GM12878 (cell line): ENCODE data around the gene SCAMP4. TPM values are rescaled to one million over a fixed set of nuclear protein-coding genes. Genes with fewer than 3 reads are reported as not detected.

ENCODE experiments used
- BCL3 ChIP-seq: IDR thresholded peaks from 2 replicates; pipeline ENCODE4 v1.6.1; 2011; ENCODE audit warnings: borderline replicate concordance, low read depth, mild to moderate bottlenecking, moderate library complexity, low read length; ENCODE audit not compliant: insufficient read depth, poor library complexity, severe bottlenecking
- CBX3 ChIP-seq: fragments of 200-600 bp; sonication (generic); IDR thresholded peaks from 2 replicates; pipeline ENCODE4 v1.6.1; 2016; ENCODE audit warnings: low read depth, borderline replicate concordance
- CUX1 ChIP-seq: IDR thresholded peaks from 2 replicates; pipeline ENCODE4 v1.6.1; 2012; ENCODE audit warnings: improper control_type of control experiment, low read depth, low read length; ENCODE audit not compliant: insufficient replicate concordance
- EGR1 ChIP-seq, 2 experiments: IDR thresholded peaks; 1 replicate in 1 of 2; 2 replicates in 1 of 2; pipeline ENCODE4 v1.6.1; 2011 to 2012; ENCODE audit warnings: low read depth in 2 of 2, low read length in 2 of 2, borderline replicate concordance in 1 of 2, mild to moderate bottlenecking in 1 of 2, moderate library complexity in 1 of 2
- EZH2 ChIP-seq: IDR thresholded peaks from 2 replicates; pipeline ENCODE4 v1.6.1; 2012; ENCODE audit warnings: low read depth, mild to moderate bottlenecking, control low read depth, inconsistent platforms, low read length, borderline replicate concordance; ENCODE audit not compliant: control insufficient read depth
- IRF5 ChIP-seq: fragments of 450-650 bp; IDR thresholded peaks from 2 replicates; pipeline ENCODE4 v1.6.1; 2017; ENCODE audit warnings: borderline replicate concordance
- KLF5 ChIP-seq: fragments of 450-650 bp; IDR thresholded peaks from 2 replicates; pipeline ENCODE4 v1.6.1; 2014; ENCODE audit warnings: mild to moderate bottlenecking; ENCODE audit not compliant: partially characterized antibody
- MYC ChIP-seq: IDR thresholded peaks from 2 replicates; pipeline ENCODE4 v1.6.1; 2011; ENCODE audit warnings: mild to moderate bottlenecking, low read length, moderate library complexity, inconsistent platforms; ENCODE audit not compliant: insufficient read depth, insufficient replicate concordance, insufficient read length, severe bottlenecking
- NR2C2 ChIP-seq: IDR thresholded peaks from 2 replicates; pipeline ENCODE4 v1.6.1; 2011; ENCODE audit warnings: borderline replicate concordance, low read depth; ENCODE audit not compliant: control insufficient read depth, insufficient read length
- PBX3 ChIP-seq: IDR thresholded peaks from 2 replicates; pipeline ENCODE4 v1.6.1; 2011; ENCODE audit warnings: mild to moderate bottlenecking, low read depth, low read length, moderate library complexity; ENCODE audit not compliant: insufficient replicate concordance
- STAT1 ChIP-seq: fragments of 450-650 bp; conservative IDR thresholded peaks from 2 replicates; pipeline ENCODE4 v1.6.1; 2014; ENCODE audit warnings: antibody characterized with exemption, mild to moderate bottlenecking
- TARDBP ChIP-seq: IDR thresholded peaks from 2 replicates; pipeline ENCODE4 v1.6.1; 2016; ENCODE audit warnings: borderline replicate concordance
- ZBTB33 ChIP-seq: fragments of 450-650 bp; IDR thresholded peaks from 2 replicates; pipeline ENCODE4 v1.6.1; 2017; ENCODE audit warnings: mild to moderate bottlenecking
- polyA plus RNA-seq, 11 experiments: library from polyadenylated mRNA; depleted of rRNA in 4 of 11; unstranded in 6 of 11; stranded (reverse) in 5 of 11; fragments of >200 nt; fragmentation: Nextera tagmentation in 4 of 11; fragmentation: Illumina TruSeq in 1 of 11; extraction: Ambion mirVana in 4 of 11; extraction: Trizol in 1 of 11; gene quantifications; 1 replicate in 1 of 11; 2 replicates in 10 of 11; pipeline versions ENCODE4 v1.2.1 to v1.2.3, GENCODE V29; 2011 to 2016; ENCODE audit warnings: inconsistent platforms in 2 of 11, missing spikeins in 2 of 11, low read depth in 1 of 11
- total RNA-seq, 4 experiments: library from RNA; depleted of rRNA in 3 of 4; stranded (reverse); fragments of >200 nt in 3 of 4; fragmentation: Illumina TruSeq in 1 of 4; extraction: Trizol in 1 of 4; gene quantifications; 2 replicates each; pipeline versions ENCODE4 v1.2.1 to v1.2.3, GENCODE V29; 2013 to 2021

The SCAMP4 gene
- total and polyA plus RNA-seq, 10 of the 15 experiments (the other 5 are each of a cell fraction or from before 2014, with no cell fraction given), result 0.63 to 34.7 (median 12.8) TPM

GRCh38 chr19:1905110-1905862 lies at the start of gene SCAMP4, which contains the start of gene ADAT3 (continued):
- TF ChIP-seq BCL3 (peak; percentile 31), ZBTB33 (no peak), TARDBP (peak; percentile 92; the same call in 1 of the 2 replicates), STAT1 (0 out of 2 replicates have a peak, but pooled peaks have one; percentile 38), KLF5 (peak; percentile 37), CBX3 (no peak), PBX3 (peak; percentile 90), EGR1 (IDR thresholded peaks at IDR 0.05; ENCODE audit: borderline replicate concordance in 1 of 2, low read depth in 2 of 2, low read length in 2 of 2) (0 out of 3 replicates have a peak, but pooled peaks of 1 of the 2 experiments have one; percentile 10), EZH2 (no peak), MYC (no peak), NR2C2 (peak; percentile 97), CUX1 (peak; percentile 92), IRF5 (no peak)
